Measurements from ENCODE around the gene SPATS2L. TPM values are rescaled to one million over a fixed set of nuclear protein-coding genes. Genes with fewer than 3 reads are reported as not detected.

The SPATS2L gene
- total RNA-seq, 3 donors from 2014 or later = 61.3 to 67.5 (median 64.5) TPM

- TF ChIP-seq POLR2AphosphoS5 (IDR thresholded peaks at IDR 0.05) (no peak), CTCF (IDR thresholded peaks at IDR 0.05) (no peak), POLR2A (IDR thresholded peaks at IDR 0.05) (no peak)
- no peak for DNase-seq (ENCODE audit: low spot score in 2 of 2)
- H3K4me1 ChIP-seq = no peaks in the 10 kb centered on the region
- intact Hi-C loops (cut with DNase I; ENCODE audit: low total_unique reads) = loop anchor here (10.0 kb wide), 1 partner anchor 501 kb away; no protein-coding TSS in a partner anchor
- H3K9me3 ChIP-seq = no peaks in the 10 kb centered on the region
- no peaks in the 10 kb centered on the region for H3K36me3 ChIP-seq
- no peaks in the 10 kb centered on the region for H3K27me3 ChIP-seq
- H3K4me3 ChIP-seq = no peak overlapping the region
- no peak overlapping the region for H3K27ac ChIP-seq
These were observed 169.3 kb downstream of the SPATS2L start for GRCh38 chr2:200475795-200476194.

GRCh38 chr2:200476836-200477235 is 170.3 kb downstream of the SPATS2L start:
- no peaks in the 10 kb centered on the region for H3K9me3 ChIP-seq
- no peaks in the 10 kb centered on the region for H3K27me3 ChIP-seq
- no peaks in the 10 kb centered on the region for H3K4me1 ChIP-seq
- no peak overlapping the region for H3K4me3 ChIP-seq
- TF ChIP-seq POLR2AphosphoS5 (IDR thresholded peaks at IDR 0.05) = no peak
- no peak for TF ChIP-seq POLR2A (IDR thresholded peaks at IDR 0.05)
- TF ChIP-seq CTCF (IDR thresholded peaks at IDR 0.05) = no peak
- intact Hi-C loops (cut with DNase I; ENCODE audit: low total_unique reads) = loop anchor here (10.0 kb wide), 1 partner anchor 502 kb away; no protein-coding TSS in a partner anchor
- H3K27ac ChIP-seq = no peak overlapping the region
- DNase-seq (ENCODE audit: low spot score in 2 of 2) = no peak
- H3K36me3 ChIP-seq = no peaks in the 10 kb centered on the region

GRCh38 chr2:200477667-200478131 is 171.2 kb downstream of the SPATS2L start:
- Histone ChIP-seq H3K4me3 (no peak overlapping the region), H3K9me3 (no peaks in the 10 kb centered on the region), H3K36me3 (no peaks in the 10 kb centered on the region), H3K27me3 (no peaks in the 10 kb centered on the region), H3K4me1 (no peaks in the 10 kb centered on the region), H3K27ac (no peak overlapping the region)
- TF ChIP-seq CTCF (IDR thresholded peaks at IDR 0.05) (no peak), POLR2AphosphoS5 (IDR thresholded peaks at IDR 0.05) (no peak), POLR2A (IDR thresholded peaks at IDR 0.05) (no peak)
- no peak for DNase-seq (ENCODE audit: low spot score in 2 of 2)
- intact Hi-C loops (cut with DNase I; ENCODE audit: low total_unique reads) = loop anchor here (10.0 kb wide), 1 partner anchor 503 kb away; no protein-coding TSS in a partner anchor

- H3K36me3 ChIP-seq = no peaks in the 10 kb centered on the region
- H3K27ac ChIP-seq = no peak overlapping the region
- no peak for DNase-seq (ENCODE audit: low spot score in 2 of 2)
- intact Hi-C loops (cut with DNase I; ENCODE audit: low total_unique reads) = loop anchor here (10.0 kb wide), 1 partner anchor 505 kb away; no protein-coding TSS in a partner anchor
- no peaks in the 10 kb centered on the region for H3K9me3 ChIP-seq
- no peaks in the 10 kb centered on the region for H3K4me1 ChIP-seq
- no peak overlapping the region for H3K4me3 ChIP-seq
- H3K27me3 ChIP-seq = no peaks in the 10 kb centered on the region
- TF ChIP-seq POLR2AphosphoS5 (IDR thresholded peaks at IDR 0.05) (no peak), POLR2A (IDR thresholded peaks at IDR 0.05) (no peak), CTCF (IDR thresholded peaks at IDR 0.05) (no peak)
These were observed 173.3 kb downstream of the SPATS2L start for GRCh38 chr2:200479692-200480265.

GRCh38 chr2:200482194-200482593 is 175.7 kb downstream of the SPATS2L start:
- intact Hi-C loops (cut with DNase I; ENCODE audit: low total_unique reads) = no loop called here
- Histone ChIP-seq H3K4me1 (no peaks in the 10 kb centered on the region), H3K27ac (no peak overlapping the region), H3K9me3 (no peaks in the 10 kb centered on the region), H3K36me3 (no peaks in the 10 kb centered on the region), H3K27me3 (no peaks in the 10 kb centered on the region), H3K4me3 (no peak overlapping the region)
- no peak for TF ChIP-seq POLR2AphosphoS5 (IDR thresholded peaks at IDR 0.05)
- no peak for TF ChIP-seq CTCF (IDR thresholded peaks at IDR 0.05)
- TF ChIP-seq POLR2A (IDR thresholded peaks at IDR 0.05) = no peak
- DNase-seq (ENCODE audit: low spot score in 2 of 2) = no peak

Data from breast epithelium (tissue), 4 donors.